Superior temporal gyrus (tissue), 1 donor: ENCODE data around the gene GLIS2.

ENCODE experiments used
- DNase-seq: peaks from one replicate; pipeline ENCODE4 v3.0.0-alpha.2; 2016; ENCODE audit errors: extremely low spot score

Gene GLIS2

GRCh38 chr16:4297480-4297879, 18.4 kb upstream of the GLIS2 start:
- DNase-seq = no peak

GRCh38 chr16:4298761-4299522, 16.9 kb upstream of the GLIS2 start:
- DNase-seq = no peak

- DNase-seq = no peak
Measured at GRCh38 chr16:4301177-4301576, 14.7 kb upstream of the GLIS2 start.

- DNase-seq = no peak
Measured at GRCh38 chr16:4301968-4302367, 13.9 kb upstream of the GLIS2 start.

- peak; percentile 48 for DNase-seq
Measured at GRCh38 chr16:4303973-4304372, 11.9 kb upstream of the GLIS2 start.

- no peak for DNase-seq
Measured at GRCh38 chr16:4306470-4307214, 9.2 kb upstream of the GLIS2 start.

- peak; percentile 69 for DNase-seq
Measured at GRCh38 chr16:4307215-4308037, 8.4 kb upstream of the GLIS2 start.

- no peak for DNase-seq
Measured at GRCh38 chr16:4309102-4309832, 6.6 kb upstream of the GLIS2 start.

- DNase-seq = no peak
Measured at GRCh38 chr16:4309833-4310266, 6.0 kb upstream of the GLIS2 start.

GRCh38 chr16:4313563-4314531, 2.0 kb upstream of the GLIS2 start:
- no peak for DNase-seq

- DNase-seq = no peak
Measured at GRCh38 chr16:4314532-4315185, 1.2 kb upstream of the GLIS2 start.

- no peak for DNase-seq
Measured at GRCh38 chr16:4316108-4316863, 419 bp downstream of the GLIS2 start.

GRCh38 chr16:4316864-4317531, 1.1 kb downstream of the GLIS2 start:
- DNase-seq = no peak

GRCh38 chr16:4317532-4318450, 1.9 kb downstream of the GLIS2 start:
- DNase-seq = no peak

GRCh38 chr16:4318451-4318910, 2.6 kb downstream of the GLIS2 start:
- DNase-seq = no peak

- DNase-seq = no peak
Measured at GRCh38 chr16:4318967-4319366, 3.1 kb downstream of the GLIS2 start.
